Large intestine (tissue), 3 donors: ENCODE data around the gene PRTN3. TPM values are rescaled to one million over a fixed set of nuclear protein-coding genes. Genes with fewer than 3 reads are reported as not detected.
"Not testable (repeated sequence)": the region's sequence is repeated elsewhere in the genome, so short reads cannot be mapped to it uniquely, and the experiment has no call there.

ENCODE experiments used
- DNase-seq, 2 donors: peaks; one replicate each; pipeline versions ENCODE4 v3.0.0 to v3.0.0-alpha.2; 2013
- H3K27ac ChIP-seq: one replicate; pipeline ENCODE4 v1.5.1; 2013; ENCODE audit warnings: low read length
- H3K27me3 ChIP-seq: 2 replicates; pipeline ENCODE4 v1.6.1; 2013; ENCODE audit warnings: low read length; ENCODE audit not compliant: control insufficient read depth, insufficient read depth
- H3K36me3 ChIP-seq: 2 replicates; pipeline ENCODE4 v1.6.1; 2013; ENCODE audit warnings: low read length; ENCODE audit not compliant: control insufficient read depth, insufficient read depth
- H3K4me1 ChIP-seq: one replicate; pipeline ENCODE4 v1.6.1; 2013; ENCODE audit warnings: low read length; ENCODE audit not compliant: control insufficient read depth, insufficient read depth
- H3K4me3 ChIP-seq: one replicate; pipeline ENCODE4 v1.5.1; 2013; ENCODE audit warnings: low read length
- H3K9me3 ChIP-seq: one replicate; pipeline ENCODE4 v1.6.1; 2013; ENCODE audit warnings: mild to moderate bottlenecking, low read depth, low read length, moderate library complexity; ENCODE audit not compliant: control insufficient read depth
- WGBS: methylation state at CpG from one replicate; pipeline ENCODE4 v1.1.5; 2013; ENCODE audit warnings: low lambda C conversion rate; ENCODE audit not compliant: insufficient coverage; 5-methylcytosine and 5-hydroxymethylcytosine counted together
- polyA plus RNA-seq: library from polyadenylated mRNA; unstranded; fragments of 120-200 nt; gene quantifications from one replicate; pipeline ENCODE4 v1.2.1, GENCODE V29; 2013

Gene PRTN3
- polyA plus RNA-seq, 1 donor = 0.22 TPM

- Histone ChIP-seq H3K27me3 (no peaks in the 10 kb centered on the region), H3K9me3 (no peaks in the 10 kb centered on the region), H3K4me3 (no peak overlapping the region), H3K36me3 (peaks cover 68% of the 10 kb centered on the region), H3K4me1 (peaks cover 9% of the 10 kb centered on the region), H3K27ac (no peak overlapping the region)
- no peak for DNase-seq
- WGBS = 100% methylated on average over 1 of the region's 16 CpGs
Observed at GRCh38 chr19:887072-887471, 46.3 kb downstream of the PRTN3 start.

- no peak for DNase-seq
- Histone ChIP-seq H3K36me3 (peaks cover 63% of the 10 kb centered on the region), H3K4me3 (no peak overlapping the region), H3K9me3 (no peaks in the 10 kb centered on the region), H3K27me3 (no peaks in the 10 kb centered on the region), H3K27ac (no peak overlapping the region), H3K4me1 (peaks cover 11% of the 10 kb centered on the region)
- WGBS = 100% methylated on average over 2 of the region's 10 CpGs
Observed at GRCh38 chr19:887599-887998, 46.8 kb downstream of the PRTN3 start.

- H3K4me3 ChIP-seq = no peak overlapping the region
- H3K27me3 ChIP-seq = no peaks in the 10 kb centered on the region
- H3K4me1 ChIP-seq = peaks cover 11% of the 10 kb centered on the region
- no CpG with 5 or more reads among the region's 30 CpGs for WGBS
- DNase-seq = no peak
- H3K36me3 ChIP-seq = peaks cover 53% of the 10 kb centered on the region
- no peaks in the 10 kb centered on the region for H3K9me3 ChIP-seq
- no peak overlapping the region for H3K27ac ChIP-seq
Observed at GRCh38 chr19:888581-889385, 48.0 kb downstream of the PRTN3 start.

GRCh38 chr19:889662-890295, 49.0 kb downstream of the PRTN3 start:
- DNase-seq = no peak
- H3K27ac ChIP-seq = no peak overlapping the region
- no peaks in the 10 kb centered on the region for H3K27me3 ChIP-seq
- H3K4me1 ChIP-seq = peaks cover 11% of the 10 kb centered on the region
- no CpG with 5 or more reads among the region's 26 CpGs for WGBS
- no peaks in the 10 kb centered on the region for H3K9me3 ChIP-seq
- no peak overlapping the region for H3K4me3 ChIP-seq
- H3K36me3 ChIP-seq = peaks cover 45% of the 10 kb centered on the region

- Histone ChIP-seq H3K4me3 (no peak overlapping the region), H3K36me3 (peaks cover 36% of the 10 kb centered on the region), H3K9me3 (no peaks in the 10 kb centered on the region), H3K4me1 (peaks cover 11% of the 10 kb centered on the region), H3K27me3 (no peaks in the 10 kb centered on the region), H3K27ac (no peak overlapping the region)
- WGBS = no CpG with 5 or more reads among the region's 18 CpGs
- no peak for DNase-seq
Observed at GRCh38 chr19:890831-891230, 50.0 kb downstream of the PRTN3 start.

- peak overlapping the region; percentile 88 for H3K4me3 ChIP-seq
- WGBS = no CpG with 5 or more reads among the region's 50 CpGs
- peak in 1 of 2 donors; percentile 45 for DNase-seq
Observed at GRCh38 chr19:891421-892200, 50.8 kb downstream of the PRTN3 start.

GRCh38 chr19:892243-892893, 51.6 kb downstream of the PRTN3 start:
- Histone ChIP-seq H3K4me1 (peaks cover 11% of the 10 kb centered on the region), H3K4me3 (peak overlapping the region; percentile 88), H3K36me3 (peaks cover 34% of the 10 kb centered on the region), H3K9me3 (no peaks in the 10 kb centered on the region), H3K27ac (peak overlapping the region; percentile 77), H3K27me3 (no peaks in the 10 kb centered on the region)
- DNase-seq = no peak
- WGBS = no CpG with 5 or more reads among the region's 27 CpGs

More at GRCh38 chr19:891421-892200, 50.8 kb downstream of the PRTN3 start:
- not testable (repeated sequence) for H3K9me3 ChIP-seq, H3K27me3 ChIP-seq
- Histone ChIP-seq H3K27ac (peak overlapping the region; percentile 77), H3K4me1 (peaks cover 11% of the 10 kb centered on the region), H3K36me3 (peaks cover 28% of the 10 kb centered on the region)

- Histone ChIP-seq H3K36me3 (peaks cover 31% of the 10 kb centered on the region), H3K4me3 (peak within 1 kb of the TSS; percentile 88), H3K27me3 (no peaks in the 10 kb centered on the region), H3K27ac (peak within 1 kb of the TSS; percentile 77), H3K4me1 (peaks cover 11% of the 10 kb centered on the region), H3K9me3 (no peaks in the 10 kb centered on the region)
- peak; percentile 94 to 95 for DNase-seq
- WGBS = no CpG with 5 or more reads among the region's 69 CpGs
Observed at GRCh38 chr19:892894-893689, 52.3 kb downstream of the PRTN3 start, which contains the start of the genes MED16 and RNU6-9. Gene MED16 (minus strand): TSS chr19:893187. CDS start chr19:891131, 2,056 bp downstream. Gene RNU6-9 (plus strand): TSS chr19:893484.

- Histone ChIP-seq H3K27ac (no peak overlapping the region), H3K27me3 (no peaks in the 10 kb centered on the region), H3K36me3 (peaks cover 27% of the 10 kb centered on the region), H3K9me3 (peaks cover 4% of the 10 kb centered on the region), H3K4me3 (no peak overlapping the region), H3K4me1 (peaks cover 5% of the 10 kb centered on the region)
- no peak for DNase-seq
- WGBS = no CpG with 5 or more reads among the region's 10 CpGs
Observed at GRCh38 chr19:896434-896833, 55.6 kb downstream of the PRTN3 start.
